ENCODE results near the gene PAMR1.

The PAMR1 gene

DNA sequence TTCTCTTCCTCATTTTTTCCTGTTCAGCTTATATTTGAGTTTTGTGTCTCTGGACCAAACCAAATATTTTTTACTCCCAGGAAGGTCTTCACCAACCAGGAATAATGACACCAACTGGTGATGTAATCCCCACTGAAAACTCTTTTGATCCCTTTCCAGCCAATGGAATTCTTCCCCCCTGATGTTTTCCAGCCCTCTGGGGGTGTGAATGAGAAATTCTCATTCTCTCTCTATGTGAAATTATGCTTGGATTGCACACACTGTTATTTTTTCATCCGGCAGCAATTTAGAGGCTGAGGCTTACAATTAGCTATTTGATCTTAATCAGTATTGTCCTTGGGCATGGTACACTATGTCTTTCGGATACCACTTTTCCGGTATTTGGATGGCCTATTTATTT lies 66.6 kb downstream of the PAMR1 start:
- peak; percentile 35 for DNase-seq (ENCODE audit: low read depth)
- H3K4me3 ChIP-seq (ENCODE audit: low read depth, low read length): no peak overlapping the region
- in situ Hi-C loops (cut with HindIII; ENCODE audit: low sequenced_read_pairs): no loop called here
- TF ChIP-seq, protein P1, sequence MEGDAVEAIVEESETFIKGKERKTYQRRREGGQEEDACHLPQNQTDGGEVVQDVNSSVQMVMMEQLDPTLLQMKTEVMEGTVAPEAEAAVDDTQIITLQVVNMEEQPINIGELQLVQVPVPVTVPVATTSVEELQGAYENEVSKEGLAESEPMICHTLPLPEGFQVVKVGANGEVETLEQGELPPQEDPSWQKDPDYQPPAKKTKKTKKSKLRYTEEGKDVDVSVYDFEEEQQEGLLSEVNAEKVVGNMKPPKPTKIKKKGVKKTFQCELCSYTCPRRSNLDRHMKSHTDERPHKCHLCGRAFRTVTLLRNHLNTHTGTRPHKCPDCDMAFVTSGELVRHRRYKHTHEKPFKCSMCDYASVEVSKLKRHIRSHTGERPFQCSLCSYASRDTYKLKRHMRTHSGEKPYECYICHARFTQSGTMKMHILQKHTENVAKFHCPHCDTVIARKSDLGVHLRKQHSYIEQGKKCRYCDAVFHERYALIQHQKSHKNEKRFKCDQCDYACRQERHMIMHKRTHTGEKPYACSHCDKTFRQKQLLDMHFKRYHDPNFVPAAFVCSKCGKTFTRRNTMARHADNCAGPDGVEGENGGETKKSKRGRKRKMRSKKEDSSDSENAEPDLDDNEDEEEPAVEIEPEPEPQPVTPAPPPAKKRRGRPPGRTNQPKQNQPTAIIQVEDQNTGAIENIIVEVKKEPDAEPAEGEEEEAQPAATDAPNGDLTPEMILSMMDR (IDR thresholded peaks at IDR 0.05; ENCODE audit: low read depth, low read length, missing control alignments): no peak

DNA sequence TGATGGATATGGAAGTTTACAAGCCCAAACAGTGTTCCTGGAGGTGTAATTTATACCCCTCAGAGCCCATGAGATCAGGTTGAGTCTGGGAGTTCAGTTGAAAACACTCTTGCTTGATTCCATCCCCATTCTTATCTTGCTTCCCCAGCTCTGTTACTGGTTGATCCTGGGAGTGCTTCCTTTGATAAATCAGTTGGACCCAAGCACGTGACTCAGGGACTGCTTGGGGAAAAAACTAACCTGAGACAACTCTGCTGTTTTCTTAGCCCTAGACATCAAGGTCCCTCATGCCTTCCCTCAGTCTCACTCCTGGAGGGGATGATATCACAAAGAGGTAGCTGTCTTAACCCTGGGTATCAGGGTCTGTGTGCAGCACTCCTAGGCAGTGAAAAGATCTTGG lies 71.1 kb downstream of the PAMR1 start:
- in situ Hi-C loops (cut with HindIII; ENCODE audit: low sequenced_read_pairs): no loop called here
- DNase-seq (ENCODE audit: low read depth): no peak
- TF ChIP-seq, protein P1 (IDR thresholded peaks at IDR 0.05; ENCODE audit: low read depth, low read length, missing control alignments): no peak
- H3K4me3 ChIP-seq (ENCODE audit: low read depth, low read length): no peak overlapping the region

- in situ Hi-C loops (cut with HindIII; ENCODE audit: low sequenced_read_pairs): no loop called here
- no peak for DNase-seq (ENCODE audit: low read depth)
- no peak overlapping the region for H3K4me3 ChIP-seq (ENCODE audit: low read depth, low read length)
- TF ChIP-seq, protein P1 (IDR thresholded peaks at IDR 0.05; ENCODE audit: low read depth, low read length, missing control alignments): no peak
Measured at GRCh38 chr11:35436581-35437250, 88.7 kb downstream of the PAMR1 start.

DNA sequence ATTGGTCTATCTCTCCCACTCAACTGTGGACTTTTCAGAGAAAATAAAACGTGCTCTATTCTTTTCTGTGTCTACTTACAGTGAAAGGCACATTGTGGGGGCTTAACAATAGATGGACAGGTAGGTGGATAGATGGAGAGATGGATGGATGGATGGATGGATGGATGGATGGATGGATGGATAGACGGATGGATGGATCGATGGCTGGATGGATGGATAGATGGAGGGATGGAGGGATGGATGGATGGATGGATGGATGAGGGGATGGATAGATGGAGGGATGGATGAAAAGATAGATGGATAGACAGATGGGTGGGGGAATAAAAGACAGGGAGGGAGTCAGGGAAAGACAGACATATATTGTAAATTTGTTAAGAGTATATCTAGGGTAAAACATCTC lies 91.8 kb downstream of the PAMR1 start:
- H3K4me3 ChIP-seq (ENCODE audit: low read depth, low read length): no peak overlapping the region
- TF ChIP-seq, protein P1 (IDR thresholded peaks at IDR 0.05; ENCODE audit: low read depth, low read length, missing control alignments): no peak
- in situ Hi-C loops (cut with HindIII; ENCODE audit: low sequenced_read_pairs): no loop called here
- no peak for DNase-seq (ENCODE audit: low read depth)

GRCh38 chr11:35432464-35432863 lies 93.0 kb downstream of the PAMR1 start:
- in situ Hi-C loops (cut with HindIII; ENCODE audit: low sequenced_read_pairs): no loop called here
- no peak for DNase-seq (ENCODE audit: low read depth)
- H3K4me3 ChIP-seq (ENCODE audit: low read depth, low read length): no peak overlapping the region
- TF ChIP-seq, protein P1 (IDR thresholded peaks at IDR 0.05; ENCODE audit: low read depth, low read length, missing control alignments): no peak

DNA sequence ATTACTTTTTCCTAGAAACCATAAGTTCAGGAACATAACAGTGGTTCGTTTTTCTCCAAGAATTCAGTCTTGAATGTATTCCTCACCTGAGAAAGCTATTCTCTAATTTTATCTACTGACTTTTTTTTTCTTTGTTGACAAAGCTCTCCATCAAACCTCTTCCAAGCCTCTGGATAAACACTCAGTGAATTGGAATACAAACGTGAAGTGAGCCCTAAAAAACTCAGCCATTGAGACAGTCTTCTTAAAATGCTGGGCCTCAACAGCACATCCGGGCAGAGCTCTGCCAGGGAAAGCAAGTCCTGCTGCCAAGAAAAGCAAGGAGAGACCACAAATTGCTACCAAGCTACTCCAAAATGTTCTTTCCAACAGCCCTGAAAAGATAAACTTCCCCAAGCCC lies 98.3 kb downstream of the PAMR1 start:
- in situ Hi-C loops (cut with HindIII; ENCODE audit: low sequenced_read_pairs): no loop called here
- no peak overlapping the region for H3K4me3 ChIP-seq (ENCODE audit: low read depth, low read length)
- TF ChIP-seq, protein P1 (IDR thresholded peaks at IDR 0.05; ENCODE audit: low read depth, low read length, missing control alignments): no peak
- DNase-seq (ENCODE audit: low read depth): peak; percentile 66
